NCI-H1048 (cell line): ENCODE data around the gene INPP1.
A peak's percentile ranks its signal among the peaks of the same experiment; 100 is the strongest.
"Not testable (repeated sequence)": the region's sequence is repeated elsewhere in the genome, so short reads cannot be mapped to it uniquely, and the experiment has no call there.

Source experiments
- DNase-seq: peaks from one replicate; lab custom pipeline; 2025; lab: John Stamatoyannopoulos, UW

Gene INPP1, protein sequence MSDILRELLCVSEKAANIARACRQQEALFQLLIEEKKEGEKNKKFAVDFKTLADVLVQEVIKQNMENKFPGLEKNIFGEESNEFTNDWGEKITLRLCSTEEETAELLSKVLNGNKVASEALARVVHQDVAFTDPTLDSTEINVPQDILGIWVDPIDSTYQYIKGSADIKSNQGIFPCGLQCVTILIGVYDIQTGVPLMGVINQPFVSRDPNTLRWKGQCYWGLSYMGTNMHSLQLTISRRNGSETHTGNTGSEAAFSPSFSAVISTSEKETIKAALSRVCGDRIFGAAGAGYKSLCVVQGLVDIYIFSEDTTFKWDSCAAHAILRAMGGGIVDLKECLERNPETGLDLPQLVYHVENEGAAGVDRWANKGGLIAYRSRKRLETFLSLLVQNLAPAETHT

GRCh38 chr2:190343536-190344275 is at the start of gene INPP1:
TSS of gene INPP1 (plus strand) at chr2:190343589. CDS start at chr2:190360103, 16,514 bp downstream.
- no peak for DNase-seq

GRCh38 chr2:190297880-190298279 is 45.5 kb upstream of the INPP1 start:
- not testable (repeated sequence) for DNase-seq

DNA sequence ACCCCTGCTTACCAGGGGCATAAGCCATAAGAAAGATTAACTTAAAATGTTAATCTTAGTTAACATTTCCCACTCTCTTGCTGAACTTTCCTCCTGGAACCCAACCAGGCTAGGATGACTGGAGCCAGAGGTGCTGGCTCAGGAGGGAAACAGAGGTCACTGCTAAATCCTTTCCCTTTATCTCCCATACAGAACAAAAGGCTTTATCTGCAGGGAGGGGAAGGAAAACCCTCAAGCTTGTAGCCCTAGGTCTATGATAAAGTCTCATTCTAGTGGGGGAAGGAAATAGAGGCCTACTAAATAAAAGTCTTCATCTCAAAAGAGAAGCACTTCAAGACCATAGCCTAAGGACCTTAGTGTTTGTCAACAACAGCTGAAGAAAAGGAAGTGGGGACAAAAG is 42.4 kb upstream of the INPP1 start:
- no peak for DNase-seq

GRCh38 chr2:190302052-190302451 is 41.3 kb upstream of the INPP1 start:
- no peak for DNase-seq

GRCh38 chr2:190303647-190304046 is 39.7 kb upstream of the INPP1 start:
- no peak for DNase-seq

- DNase-seq: no peak
Observed at GRCh38 chr2:190304404-190304803, 39.0 kb upstream of the INPP1 start.

GRCh38 chr2:190308031-190308430 is 35.4 kb upstream of the INPP1 start:
- no peak for DNase-seq

DNA sequence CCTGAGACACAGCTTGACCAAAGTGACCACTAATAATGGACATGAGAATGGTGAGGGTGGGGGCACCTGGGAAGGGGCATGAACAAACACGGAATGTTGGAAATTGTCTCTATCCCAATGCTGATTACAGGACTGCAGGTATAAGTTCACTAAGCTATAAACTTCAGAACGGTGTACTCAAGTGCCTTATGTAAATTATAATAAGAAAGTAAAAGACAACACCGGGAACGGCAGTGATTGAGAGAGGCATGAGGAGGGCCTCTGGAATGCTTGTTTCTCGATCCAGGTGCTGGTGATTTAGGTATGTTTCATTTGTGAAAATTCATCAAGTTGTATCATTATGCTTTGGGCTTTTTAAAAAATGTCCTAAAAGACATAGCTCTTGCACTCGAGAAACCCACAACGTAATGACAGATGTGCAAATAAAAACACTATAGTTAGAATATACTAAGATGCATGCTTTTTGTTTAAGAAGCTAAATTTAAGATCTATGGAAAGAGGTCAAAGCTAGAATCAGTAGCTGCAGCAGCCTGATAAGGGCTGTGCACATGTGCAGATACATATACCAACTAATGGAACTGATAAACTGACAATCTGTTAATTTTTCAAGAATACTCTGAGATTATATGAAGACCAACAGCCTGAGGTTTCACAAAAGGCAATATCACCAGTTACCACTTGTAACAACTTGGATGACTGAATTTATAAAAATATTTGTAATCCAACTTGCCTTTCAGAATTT is 31.3 kb upstream of the INPP1 start:
- DNase-seq: no peak

DNA sequence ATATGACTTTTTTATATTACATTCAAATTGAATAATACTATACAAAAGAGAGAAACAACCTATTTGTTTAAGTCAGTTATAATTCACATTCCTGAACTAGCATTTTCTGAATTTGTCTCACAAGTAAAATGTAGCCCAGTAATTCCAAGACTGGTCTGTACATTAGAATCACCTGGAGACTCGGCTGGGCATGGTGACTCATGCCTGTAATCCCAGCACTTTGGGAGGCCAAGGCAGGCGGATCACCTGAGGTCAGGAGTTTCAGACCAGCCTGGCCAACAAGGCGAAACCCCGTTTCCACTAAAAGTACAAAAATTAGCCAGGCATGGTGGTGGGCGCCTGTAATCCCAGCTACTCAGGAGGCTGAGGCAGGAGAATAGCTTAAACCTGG is 30.8 kb upstream of the INPP1 start:
- DNase-seq: not testable (repeated sequence)

DNA sequence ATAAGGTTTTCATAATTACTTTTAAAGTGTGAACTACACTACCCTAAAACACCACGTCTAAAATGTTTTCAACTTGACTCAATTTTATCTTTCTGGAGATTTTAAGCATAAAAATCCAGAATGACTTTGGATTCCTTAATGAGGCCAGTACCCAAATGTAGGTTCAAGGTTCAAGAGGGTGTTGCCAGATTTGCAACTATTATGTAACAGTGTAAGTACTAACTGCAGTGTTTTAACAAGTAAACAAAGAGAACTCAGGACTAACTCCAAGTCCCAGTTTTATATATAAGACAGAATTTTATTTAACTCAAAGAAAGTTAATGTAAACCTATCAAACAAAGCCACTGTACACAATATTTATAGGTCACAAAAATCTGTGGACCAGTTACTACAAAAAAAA is 29.5 kb upstream of the INPP1 start:
- no peak for DNase-seq

DNA sequence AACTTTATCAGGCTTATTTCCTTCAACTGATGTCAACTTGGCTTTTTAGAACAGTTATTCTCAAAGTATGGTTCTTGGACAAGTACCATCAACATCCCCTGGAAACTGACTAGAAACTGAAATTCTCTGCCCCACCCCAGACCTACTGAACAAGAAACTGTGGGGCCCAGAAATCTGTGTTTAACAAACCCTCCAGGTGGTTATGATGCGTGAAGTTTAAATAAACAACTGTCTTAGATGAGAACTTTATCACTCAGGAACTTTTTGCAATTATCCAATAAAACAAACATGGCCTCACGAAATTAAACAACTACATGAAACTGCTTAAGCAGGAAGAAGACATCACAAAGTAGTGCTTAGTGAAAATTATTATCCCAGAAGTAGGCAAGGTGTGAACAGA is 28.1 kb upstream of the INPP1 start:
- no peak for DNase-seq

- no peak for DNase-seq
Observed at GRCh38 chr2:190318514-190318913, 24.9 kb upstream of the INPP1 start.

DNA sequence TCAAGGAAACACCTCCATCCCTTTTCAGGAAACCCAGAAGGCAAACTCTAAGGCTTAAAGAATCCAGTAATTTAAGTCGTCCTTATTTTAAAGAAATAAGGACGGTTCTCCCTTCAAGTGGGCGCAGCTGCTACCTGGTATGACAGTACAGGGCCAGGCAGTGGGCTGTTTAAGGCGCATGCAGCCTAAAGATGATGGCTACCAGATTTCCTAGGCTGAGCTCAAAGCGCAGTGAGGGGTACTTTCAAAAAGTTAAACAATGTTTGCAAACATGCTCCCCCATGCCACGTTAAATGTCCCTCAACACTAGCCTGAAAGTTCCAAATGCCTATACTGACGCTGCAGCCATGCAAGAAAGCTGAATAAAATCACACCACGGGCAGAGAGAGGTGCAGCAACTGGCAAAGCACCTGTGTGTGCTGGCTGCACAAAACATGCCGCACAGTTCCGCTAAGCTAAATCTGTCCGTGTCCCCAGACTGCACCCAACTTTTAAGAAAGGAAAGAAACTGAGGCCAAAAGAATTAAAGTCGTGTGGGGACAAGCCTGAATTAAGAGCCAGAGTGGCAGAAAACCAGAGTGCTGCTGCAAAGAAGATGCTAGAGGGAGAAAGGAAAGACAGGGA is 24.3 kb upstream of the INPP1 start:
- DNase-seq: no peak

DNA sequence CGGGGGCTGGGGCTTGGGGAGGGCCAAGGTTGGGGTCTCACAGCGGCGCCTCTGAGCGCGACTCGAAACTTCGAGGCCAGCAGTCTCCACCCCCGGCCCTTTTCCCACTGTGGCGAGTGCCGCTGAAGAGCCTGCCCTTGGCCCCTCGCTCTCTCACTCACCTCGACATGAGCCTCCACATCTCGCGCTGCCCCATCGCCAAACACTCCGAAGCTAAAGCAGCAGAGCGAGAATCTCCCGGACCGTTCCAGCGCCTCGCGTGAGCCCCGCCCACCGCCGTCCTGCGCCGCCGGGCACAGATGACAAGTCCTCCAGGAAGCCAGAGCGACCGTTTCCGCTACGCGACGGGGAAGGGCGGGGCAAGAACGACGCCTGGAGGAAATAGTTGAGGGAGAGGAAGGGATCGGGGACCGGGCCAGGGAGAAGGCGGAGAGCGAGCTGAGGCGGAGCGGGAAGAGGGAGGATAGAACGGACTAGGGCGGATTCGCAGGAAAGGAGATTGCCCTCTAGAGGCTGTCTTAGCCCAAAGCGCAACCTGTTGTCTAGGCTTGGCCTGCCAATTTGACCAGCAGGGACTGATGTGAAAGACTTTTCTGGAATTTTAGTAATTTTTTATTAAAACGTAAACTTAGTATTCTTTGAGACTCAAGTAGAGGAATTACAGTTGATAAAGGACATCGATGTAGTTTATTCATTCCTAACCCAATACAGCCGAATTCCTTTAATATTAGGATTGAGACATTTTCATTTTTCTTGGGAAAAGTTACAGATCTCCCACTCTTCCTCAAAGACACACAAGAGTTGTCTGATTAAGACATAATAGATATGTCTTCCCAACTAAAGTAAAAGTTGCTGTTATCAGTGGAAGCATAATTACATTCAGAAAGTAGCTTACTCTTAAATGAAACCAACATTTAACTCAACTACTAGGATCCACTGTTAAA is 23.6 kb upstream of the INPP1 start, which contains the start of gene HIBCH:
TSS of gene HIBCH (minus strand) at position 272 of the 944 bp plus-strand sequence. CDS start at position 196, 76 bp downstream.
- peak; percentile 95 for DNase-seq

DNA sequence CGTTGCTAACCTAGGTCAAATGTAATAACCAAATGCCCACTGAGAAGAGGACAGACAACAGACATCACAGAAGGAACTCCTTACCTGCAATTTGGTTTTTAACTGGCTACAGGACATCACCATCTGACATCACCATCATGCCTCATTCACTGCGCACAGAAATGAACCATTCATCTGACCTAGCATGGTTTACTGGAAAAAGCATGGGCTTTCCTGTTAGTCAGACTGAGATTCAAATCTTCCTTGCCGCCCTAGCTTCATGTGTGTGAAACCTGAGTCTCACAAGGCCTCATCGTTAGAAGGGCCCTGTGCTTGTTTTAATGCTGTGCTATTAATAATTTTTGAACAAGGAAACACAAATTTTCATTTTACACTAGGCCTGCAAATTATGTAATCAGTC is 22.7 kb upstream of the INPP1 start:
- no peak for DNase-seq

DNA sequence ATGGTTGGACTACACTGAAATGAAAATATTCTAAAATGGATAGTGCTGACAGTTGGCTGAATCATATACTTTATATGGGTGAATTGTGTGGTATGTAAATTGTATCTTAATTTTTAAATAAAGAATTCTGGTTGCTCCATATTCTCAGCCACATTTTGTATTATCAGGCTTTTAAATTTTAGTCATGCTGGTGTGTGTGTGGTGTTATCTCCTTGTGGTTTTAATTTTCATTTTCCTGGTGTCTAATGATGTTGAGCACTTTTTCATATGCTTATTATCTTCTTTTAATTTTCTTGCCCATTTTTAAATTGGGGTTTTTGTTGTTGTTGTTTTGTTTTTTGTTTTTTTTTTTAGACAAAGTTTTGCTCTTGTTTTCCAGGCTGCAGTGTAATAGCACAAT is 20.0 kb upstream of the INPP1 start:
- DNase-seq: no peak

DNA sequence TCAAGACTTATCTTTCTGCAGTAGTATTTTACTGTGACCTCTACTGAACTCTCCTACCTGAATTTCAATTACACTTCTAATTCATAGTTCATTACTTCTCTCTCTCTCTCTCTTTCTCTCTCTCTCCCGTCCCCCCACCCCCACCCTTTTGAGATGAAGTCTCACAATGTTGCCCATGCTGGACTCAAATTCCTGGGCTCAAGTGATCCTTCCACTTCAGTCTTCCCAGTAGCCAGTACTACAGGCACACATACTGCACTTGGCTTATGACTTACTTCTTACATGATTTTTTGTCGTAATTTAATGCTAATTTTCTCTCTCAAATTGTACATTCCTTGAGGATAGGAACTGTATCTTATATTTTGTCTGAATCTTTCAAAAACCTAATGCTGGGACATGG is 17.8 kb upstream of the INPP1 start:
- no peak for DNase-seq

DNA sequence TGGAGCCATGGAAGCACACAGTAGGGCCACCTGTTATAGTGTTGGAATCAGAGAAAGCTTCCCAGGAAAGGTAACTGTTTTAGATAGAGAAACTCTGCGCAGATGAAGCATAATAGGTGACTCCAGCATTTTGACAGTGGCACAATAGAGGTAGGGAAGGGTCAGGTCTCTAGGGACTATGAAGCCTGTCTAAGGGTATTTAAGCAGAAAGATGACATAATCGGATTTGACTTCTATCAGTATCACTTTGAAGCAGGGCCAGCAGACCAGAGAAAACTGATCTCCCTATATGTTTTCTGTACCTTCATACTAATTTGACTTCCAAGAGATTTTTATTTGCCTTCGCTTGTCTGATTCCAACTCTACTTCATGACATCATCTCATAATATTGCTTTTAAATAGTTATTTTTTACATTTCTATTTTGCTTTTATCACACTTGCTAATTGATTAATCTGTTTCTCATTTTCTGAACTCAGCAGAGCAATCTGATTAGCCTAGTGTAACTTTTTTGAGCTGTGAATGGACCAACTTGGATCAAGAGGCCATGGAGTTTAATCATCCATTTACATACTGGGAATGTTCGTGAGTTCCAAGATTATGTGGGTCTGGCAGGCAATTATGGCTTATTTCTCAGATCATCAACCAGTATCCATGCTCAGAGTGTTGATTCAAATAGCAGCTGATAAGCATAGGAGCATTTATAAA is 15.4 kb upstream of the INPP1 start:
- no peak for DNase-seq

- DNase-seq: no peak
Observed at GRCh38 chr2:190328573-190329147, 14.7 kb upstream of the INPP1 start.

- DNase-seq: no peak
Observed at GRCh38 chr2:190333395-190333794, 10.0 kb upstream of the INPP1 start.
